K562 (cell line): Measurements from ENCODE around the gene OR10H5. TPM values are rescaled to one million over a fixed set of nuclear protein-coding genes. Genes with fewer than 3 reads are reported as not detected.

Experiments
- ARID3B ChIP-seq: fragments of 250-450 bp; sonication (Bioruptor Pico); IDR thresholded peaks from 2 replicates; pipeline ENCODE4 v1.4.0; 2020; ENCODE audit warnings: borderline replicate concordance
- ARNT ChIP-seq, 2 experiments: fragments of 450-650 bp; IDR thresholded peaks; 2 replicates each; pipeline ENCODE4 v1.6.1; 2016; ENCODE audit warnings: mild to moderate bottlenecking in 1 of 2
- BRD9 ChIP-seq: fragments of 450-650 bp; IDR thresholded peaks from 2 replicates; pipeline ENCODE4 v1.6.1; 2018; ENCODE audit warnings: low read depth; ENCODE audit not compliant: partially characterized antibody
- CBX1 ChIP-seq: sonication (generic); IDR thresholded peaks from 2 replicates; pipeline ENCODE4 v1.6.1; 2016; ENCODE audit warnings: antibody characterized with exemption, low read depth, mild to moderate bottlenecking
- CHD1 ChIP-seq: fragments of 200-600 bp; sonication (generic); IDR thresholded peaks from one replicate; pipeline ENCODE4 v1.6.1; 2012; ENCODE audit warnings: mild to moderate bottlenecking, moderate library complexity, low read length, inconsistent platforms
- E2F3 ChIP-seq: fragments of 250-450 bp; sonication (Bioruptor Pico); IDR thresholded peaks from 2 replicates; pipeline ENCODE4 v1.4.0; 2020; ENCODE audit warnings: mild to moderate bottlenecking
- ELF2 ChIP-seq: fragments of 250-450 bp; sonication (Bioruptor Pico); IDR thresholded peaks from 2 replicates; pipeline ENCODE4 v1.5.0; 2021; ENCODE audit warnings: mild to moderate bottlenecking
- ETS2 ChIP-seq: IDR thresholded peaks from 2 replicates; pipeline ENCODE4 v1.6.1; 2016; ENCODE audit warnings: borderline replicate concordance, missing genetic modification characterization, mild to moderate bottlenecking, moderate library complexity, missing compliant biosample characterization; ENCODE audit not compliant: poor library complexity, severe bottlenecking
- FOXA1 ChIP-seq: fragments of 450-650 bp; IDR thresholded peaks from 2 replicates; pipeline ENCODE4 v1.6.1; 2016; ENCODE audit warnings: mild to moderate bottlenecking, borderline replicate concordance
- HNRNPLL ChIP-seq: fragments of 200-400 bp; formaldehyde crosslinking; IDR thresholded peaks from 2 replicates; pipeline ENCODE4 v1.6.1; 2017; ENCODE audit warnings: low read length, low read depth, mild to moderate bottlenecking; ENCODE audit not compliant: poor library complexity, severe bottlenecking
- HSF4 ChIP-seq: fragments of 250-450 bp; sonication (Bioruptor Pico); IDR thresholded peaks from 2 replicates; pipeline ENCODE4 v2.1.2; 2022; ENCODE audit warnings: mild to moderate bottlenecking, moderate library complexity, borderline replicate concordance
- MEF2D ChIP-seq: conservative IDR thresholded peaks from 2 replicates; pipeline ENCODE4 v1.6.1; 2016; ENCODE audit warnings: low read depth, missing genetic modification characterization, missing compliant biosample characterization
- NCOR1 ChIP-seq: fragments of 450-650 bp; IDR thresholded peaks from 2 replicates; pipeline ENCODE4 v1.6.1; 2016; ENCODE audit warnings: mild to moderate bottlenecking, moderate library complexity
- RBM17 ChIP-seq: fragments of 200-400 bp; formaldehyde crosslinking; IDR thresholded peaks from 2 replicates; pipeline ENCODE4 v1.6.1; 2017; ENCODE audit warnings: low read depth, mild to moderate bottlenecking, low read length, borderline replicate concordance
- RNF2 ChIP-seq: sonication (generic); IDR thresholded peaks from 2 replicates; pipeline ENCODE4 v1.6.1; 2016
- SRF ChIP-seq, 2 experiments: fragments of 250-450, 450-650 bp in 1 of 2; sonication (Bioruptor Pico) in 1 of 2; sonication (generic) in 1 of 2; formaldehyde crosslinking; IDR thresholded peaks; 2 replicates each; pipeline versions ENCODE4 v1.5.0 to v1.5.1; 2020 to 2022; ENCODE audit warnings: mild to moderate bottlenecking in 1 of 2, missing genetic modification reagents in 1 of 2
- TAF7 ChIP-seq: fragments of 450-650 bp; IDR thresholded peaks from 2 replicates; pipeline ENCODE4 v1.6.1; 2016; ENCODE audit warnings: missing genetic modification characterization, missing compliant biosample characterization
- TAF9B ChIP-seq: fragments of 450-650 bp; IDR thresholded peaks from 2 replicates; pipeline ENCODE4 v1.6.1; 2018; ENCODE audit warnings: mild to moderate bottlenecking; ENCODE audit not compliant: partially characterized antibody
- TCF7L2 ChIP-seq: fragments of 150-350 bp; IDR thresholded peaks from 2 replicates; pipeline ENCODE4 v1.6.1; 2016; ENCODE audit warnings: low read depth, mild to moderate bottlenecking, low read length, moderate library complexity
- ZFPM2 ChIP-seq: fragments of 250-450 bp; sonication (Bioruptor Pico); IDR thresholded peaks from 2 replicates; pipeline ENCODE4 v1.5.1; 2022; ENCODE audit warnings: mild to moderate bottlenecking
- ZNF764 ChIP-seq: fragments of 250-450 bp; sonication (Bioruptor Pico); IDR thresholded peaks from 2 replicates; pipeline ENCODE4 v1.4.0; 2020; ENCODE audit warnings: low read depth, mild to moderate bottlenecking, moderate library complexity
- polyA plus RNA-seq, 8 experiments: library from polyadenylated mRNA; depleted of rRNA in 4 of 8; stranded (reverse) in 5 of 8; unstranded in 3 of 8; fragments of >200 nt; fragmentation: Nextera tagmentation in 2 of 8; fragmentation: Illumina TruSeq in 1 of 8; extraction: Ambion mirVana in 2 of 8; extraction: Trizol in 1 of 8; gene quantifications; 2 replicates each; pipeline versions ENCODE4 v1.2.1 to v1.2.3, GENCODE V29; 2011 to 2014; ENCODE audit warnings: inconsistent platforms in 1 of 8, missing spikeins in 1 of 8
- total RNA-seq, 7 experiments: library from RNA; depleted of rRNA in 6 of 7; stranded (reverse); fragments of >200 nt in 6 of 7; fragmentation: Illumina TruSeq in 2 of 7; extraction: Trizol in 2 of 7; gene quantifications; 2 replicates each; pipeline versions ENCODE4 v1.2.1 to v1.2.3, GENCODE V29; 2011 to 2021; ENCODE audit warnings: low replicate concordance in 1 of 7
- TF ChIP-seq, protein P1 (sequence below): fragments of 450-650 bp; IDR thresholded peaks from 2 replicates; pipeline ENCODE4 v1.6.1; 2016; ENCODE audit warnings: mild to moderate bottlenecking
- TF ChIP-seq, protein P2 (sequence below): IDR thresholded peaks from 2 replicates; pipeline ENCODE4 v1.6.1; 2016; ENCODE audit warnings: missing genetic modification characterization, missing compliant biosample characterization

Gene OR10H5
- total and polyA plus RNA-seq, 9 of the 15 experiments (the other 6 are each of a cell fraction or from before 2014, with no cell fraction given) = not detected

- TF ChIP-seq ETS2 (tag) (no peak), ZFPM2 (CRISPR knock-in tag) (no peak; the same call in 1 of the 2 replicates), TCF7L2 (0 out of 2 replicates have a peak, but pooled peaks have one; percentile 27), HNRNPLL (peak; percentile 49), RBM17 (no peak), ARID3B (CRISPR knock-in tag) (peak; percentile 69; the same call in 1 of the 2 replicates), ELF2 (peak; percentile 91), FOXA1 (no peak), TAF7 (peak; percentile 60), ZNF764 (CRISPR knock-in tag) (peak; percentile 67; the same call in 1 of the 2 replicates), NCOR1 (peak; percentile 42), BRD9 (no peak), E2F3 (CRISPR knock-in tag) (peak; percentile 36; the same call in 1 of the 2 replicates), ARNT (IDR thresholded peaks at IDR 0.05) (no peak), TAF9B (peak; percentile 63), CHD1 (peak; percentile 77), RNF2 (peak; percentile 65), SRF (CRISPR knock-in tag; IDR thresholded peaks at IDR 0.05) (peak in 1 of 2 experiments; percentile 42; a peak in 1 of 4 replicates), HSF4 (CRISPR knock-in tag) (0 out of 2 replicates have a peak, but pooled peaks have one; percentile 22), MEF2D (no peak), CBX1 (peak; percentile 96)
- TF ChIP-seq, protein P1, sequence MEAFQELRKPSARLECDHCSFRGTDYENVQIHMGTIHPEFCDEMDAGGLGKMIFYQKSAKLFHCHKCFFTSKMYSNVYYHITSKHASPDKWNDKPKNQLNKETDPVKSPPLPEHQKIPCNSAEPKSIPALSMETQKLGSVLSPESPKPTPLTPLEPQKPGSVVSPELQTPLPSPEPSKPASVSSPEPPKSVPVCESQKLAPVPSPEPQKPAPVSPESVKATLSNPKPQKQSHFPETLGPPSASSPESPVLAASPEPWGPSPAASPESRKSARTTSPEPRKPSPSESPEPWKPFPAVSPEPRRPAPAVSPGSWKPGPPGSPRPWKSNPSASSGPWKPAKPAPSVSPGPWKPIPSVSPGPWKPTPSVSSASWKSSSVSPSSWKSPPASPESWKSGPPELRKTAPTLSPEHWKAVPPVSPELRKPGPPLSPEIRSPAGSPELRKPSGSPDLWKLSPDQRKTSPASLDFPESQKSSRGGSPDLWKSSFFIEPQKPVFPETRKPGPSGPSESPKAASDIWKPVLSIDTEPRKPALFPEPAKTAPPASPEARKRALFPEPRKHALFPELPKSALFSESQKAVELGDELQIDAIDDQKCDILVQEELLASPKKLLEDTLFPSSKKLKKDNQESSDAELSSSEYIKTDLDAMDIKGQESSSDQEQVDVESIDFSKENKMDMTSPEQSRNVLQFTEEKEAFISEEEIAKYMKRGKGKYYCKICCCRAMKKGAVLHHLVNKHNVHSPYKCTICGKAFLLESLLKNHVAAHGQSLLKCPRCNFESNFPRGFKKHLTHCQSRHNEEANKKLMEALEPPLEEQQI = no peak; the same call in 1 of the 2 replicates
- TF ChIP-seq, protein P2, sequence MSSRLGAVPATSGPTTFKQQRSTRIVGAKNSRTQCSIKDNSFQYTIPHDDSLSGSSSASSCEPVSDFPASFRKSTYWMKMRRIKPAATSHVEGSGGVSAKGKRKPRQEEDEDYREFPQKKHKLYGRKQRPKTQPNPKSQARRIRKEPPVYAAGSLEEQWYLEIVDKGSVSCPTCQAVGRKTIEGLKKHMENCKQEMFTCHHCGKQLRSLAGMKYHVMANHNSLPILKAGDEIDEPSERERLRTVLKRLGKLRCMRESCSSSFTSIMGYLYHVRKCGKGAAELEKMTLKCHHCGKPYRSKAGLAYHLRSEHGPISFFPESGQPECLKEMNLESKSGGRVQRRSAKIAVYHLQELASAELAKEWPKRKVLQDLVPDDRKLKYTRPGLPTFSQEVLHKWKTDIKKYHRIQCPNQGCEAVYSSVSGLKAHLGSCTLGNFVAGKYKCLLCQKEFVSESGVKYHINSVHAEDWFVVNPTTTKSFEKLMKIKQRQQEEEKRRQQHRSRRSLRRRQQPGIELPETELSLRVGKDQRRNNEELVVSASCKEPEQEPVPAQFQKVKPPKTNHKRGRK (tag) = no peak
Measured at GRCh38 chr19:15836330-15837220, 49.1 kb downstream of the OR10H5 start (continued).
